ENCODE data around the gene ASAP3. TPM values are rescaled to one million over a fixed set of nuclear protein-coding genes. Genes with fewer than 3 reads are reported as not detected.

ASAP3 gene
- total RNA-seq, 1 experiment from 2014 or later = 17.9 TPM

- BruUV-seq (replicated peaks) = no TSS peak
- ChIA-PET POLR2A (interaction anchor here (0.6 kb wide), 1 partner anchor 271 kb away, joined by 5 read pairs; no protein-coding TSS in a partner anchor), CTCF (interaction anchor here (1.0 to 1.3 kb wide), 3 partner anchors 12 to 311 kb away, joined by 4 to 5 read pairs (median 4); partner anchors contain the start of gene HTR1D)
- in situ Hi-C loops (cut with HindIII; ENCODE audit: low pct_unique_long_range_greater_than_20kb, low sequenced_read_pairs) (no loop called here), intact Hi-C loops (cut with micrococcal nuclease; ENCODE audit: unreplicated experiment) (no loop called here)
- no peak for TF ChIP-seq CTCF (IDR thresholded peaks at IDR 0.05)
- no peak for TF ChIP-seq SIN3A (IDR thresholded peaks at IDR 0.05; ENCODE audit: borderline replicate concordance, insufficient read depth, low read depth, low read length)
- TF ChIP-seq REST (IDR thresholded peaks at IDR 0.05; ENCODE audit: insufficient read depth in 1 of 2, low read depth in 2 of 2, low read length in 1 of 2) = no peak
- no peak for TF ChIP-seq POLR2AphosphoS5 (IDR thresholded peaks at IDR 0.05; ENCODE audit: low read depth, low read length)
- TF ChIP-seq TCF7L2 (IDR thresholded peaks at IDR 0.05; ENCODE audit: low read depth, low read length) = no peak
- Histone ChIP-seq H3K36me3 (ENCODE audit: control insufficient read depth, insufficient read depth, low read length) (peaks cover 2% of the 10 kb centered on the region; the same call in 1 of the 2 replicates), H3K4me3 (ENCODE audit: low read depth in 2 of 2, low read length in 2 of 2) (no peak overlapping the region), H3K27me3 (ENCODE audit: control insufficient read depth, insufficient read depth, low read length) (no peaks in the 10 kb centered on the region), H3K4me1 (ENCODE audit: control insufficient read depth, insufficient read depth, low read length) (peaks cover 35% of the 10 kb centered on the region), H3K27ac (ENCODE audit: low read length) (peak overlapping the region; percentile 13; the same call in 1 of the 2 replicates), H3K9me3 (ENCODE audit: control insufficient read depth, insufficient read depth, low read depth, low read length) (no peaks in the 10 kb centered on the region)
- ATAC-seq (peak; percentile 0; the same call in 1 of the 2 replicates), DNase-seq (ENCODE audit: low read depth, low spot score) (no peak)
These were observed 43.9 kb upstream of the ASAP3 start for GRCh38 chr1:23527900-23528249.

- no TSS peak for BruUV-seq (replicated peaks)
- H3K27ac ChIP-seq (ENCODE audit: low read length) = 0 out of 2 replicates have a peak overlapping the region, but pooled peaks have one; percentile 13
- H3K4me1 ChIP-seq (ENCODE audit: control insufficient read depth, insufficient read depth, low read length) = peaks cover 35% of the 10 kb centered on the region
- no peak for DNase-seq (ENCODE audit: low read depth, low spot score)
- no peak overlapping the region for H3K4me3 ChIP-seq (ENCODE audit: low read depth in 2 of 2, low read length in 2 of 2)
- ChIA-PET POLR2A (interaction anchor here (0.5 to 0.6 kb wide), 3 partner anchors 12 to 271 kb away, joined by 4 to 7 read pairs (median 5); no protein-coding TSS in a partner anchor), CTCF (interaction anchor here (0.5 to 1.2 kb wide), 2 partner anchors 19 to 108 kb away, joined by 3 read pairs; no protein-coding TSS in a partner anchor)
- no peaks in the 10 kb centered on the region for H3K9me3 ChIP-seq (ENCODE audit: control insufficient read depth, insufficient read depth, low read depth, low read length)
- intact Hi-C loops (cut with micrococcal nuclease; ENCODE audit: unreplicated experiment) (no loop called here), in situ Hi-C loops (cut with HindIII; ENCODE audit: low pct_unique_long_range_greater_than_20kb, low sequenced_read_pairs) (no loop called here)
- peaks cover 2% of the 10 kb centered on the region; the same call in 1 of the 2 replicates for H3K36me3 ChIP-seq (ENCODE audit: control insufficient read depth, insufficient read depth, low read length)
- no peak for ATAC-seq
- TF ChIP-seq REST (IDR thresholded peaks at IDR 0.05; ENCODE audit: insufficient read depth in 1 of 2, low read depth in 2 of 2, low read length in 1 of 2) = no peak
- TF ChIP-seq CTCF (IDR thresholded peaks at IDR 0.05) = no peak
- TF ChIP-seq SIN3A (IDR thresholded peaks at IDR 0.05; ENCODE audit: borderline replicate concordance, insufficient read depth, low read depth, low read length) = no peak
- H3K27me3 ChIP-seq (ENCODE audit: control insufficient read depth, insufficient read depth, low read length) = no peaks in the 10 kb centered on the region
These were observed 43.4 kb upstream of the ASAP3 start for GRCh38 chr1:23527366-23527765.

All from Panc1 (cell line).